Measurements from ENCODE around the gene MCUR1.
A peak's percentile ranks its signal among the peaks of the same experiment; 100 is the strongest.
"Not testable (repeated sequence)": the region's sequence is repeated elsewhere in the genome, so short reads cannot be mapped to it uniquely, and the experiment has no call there.

Gene MCUR1

GRCh38 chr6:13828656-13829301, 14.4 kb upstream of the MCUR1 start:
- not testable (repeated sequence) for DNase-seq (ENCODE audit: low read depth in 2 of 2)

DNA sequence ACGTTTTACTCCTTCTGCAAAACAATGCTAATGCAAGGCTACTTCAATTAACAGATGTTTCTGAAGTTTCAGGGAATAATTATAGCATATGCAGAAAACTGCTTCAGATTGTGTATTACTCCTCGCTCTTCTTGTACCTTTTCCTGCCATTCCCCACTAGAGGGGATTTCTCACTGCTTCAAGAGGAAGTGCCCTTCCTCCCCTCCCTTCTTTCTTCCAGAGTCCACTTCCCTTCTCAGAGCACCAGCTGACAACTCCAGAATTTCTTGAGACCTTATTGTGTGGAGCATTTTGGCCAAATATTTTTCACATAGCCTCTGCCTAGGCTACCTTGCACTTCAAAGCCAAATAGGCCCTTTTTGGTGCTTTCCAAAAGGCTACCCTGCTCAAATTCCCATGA, 12.7 kb upstream of the MCUR1 start:
- DNase-seq (ENCODE audit: low read depth in 2 of 2), result no peak

DNA sequence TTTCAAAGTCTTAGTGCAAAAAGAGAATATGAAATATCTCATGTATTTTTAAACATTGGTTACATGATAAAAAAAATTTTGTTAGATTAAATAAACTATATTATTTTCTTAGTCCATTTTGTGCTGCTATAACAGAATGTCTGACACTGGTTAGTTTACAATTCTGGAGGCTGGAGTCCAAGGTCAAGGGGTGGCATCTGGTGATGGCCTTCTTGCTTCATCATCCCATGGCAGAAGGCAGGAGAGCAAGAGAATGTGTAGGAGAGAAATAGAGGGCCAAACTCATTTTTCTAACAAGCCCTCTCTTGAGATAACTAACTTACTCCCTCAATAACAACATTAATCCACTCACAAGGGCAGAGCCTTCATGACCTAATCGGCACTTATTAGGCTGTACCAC, 11.5 kb upstream of the MCUR1 start:
- no peak for DNase-seq (ENCODE audit: low read depth in 2 of 2)

DNA sequence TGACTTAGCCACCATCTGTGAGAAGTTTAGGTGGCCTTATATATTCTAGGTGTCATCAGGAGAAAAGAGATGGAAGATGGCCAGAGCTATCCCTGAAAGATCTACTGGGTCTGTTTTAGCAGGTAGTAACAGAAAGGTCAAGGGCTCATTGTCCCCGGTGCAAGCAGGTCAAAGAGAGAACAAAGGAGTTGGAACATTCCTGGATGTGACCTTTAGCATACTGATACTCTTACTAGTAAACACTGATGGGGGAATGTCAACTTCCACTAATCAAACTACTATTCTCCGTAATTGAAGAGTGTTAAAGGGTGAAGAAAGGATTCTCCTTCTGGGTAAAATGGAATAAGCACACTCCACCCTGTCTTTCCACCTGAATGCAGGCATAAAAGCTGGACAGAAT, 4.0 kb upstream of the MCUR1 start:
- no peak for DNase-seq (ENCODE audit: low read depth in 2 of 2)

DNA sequence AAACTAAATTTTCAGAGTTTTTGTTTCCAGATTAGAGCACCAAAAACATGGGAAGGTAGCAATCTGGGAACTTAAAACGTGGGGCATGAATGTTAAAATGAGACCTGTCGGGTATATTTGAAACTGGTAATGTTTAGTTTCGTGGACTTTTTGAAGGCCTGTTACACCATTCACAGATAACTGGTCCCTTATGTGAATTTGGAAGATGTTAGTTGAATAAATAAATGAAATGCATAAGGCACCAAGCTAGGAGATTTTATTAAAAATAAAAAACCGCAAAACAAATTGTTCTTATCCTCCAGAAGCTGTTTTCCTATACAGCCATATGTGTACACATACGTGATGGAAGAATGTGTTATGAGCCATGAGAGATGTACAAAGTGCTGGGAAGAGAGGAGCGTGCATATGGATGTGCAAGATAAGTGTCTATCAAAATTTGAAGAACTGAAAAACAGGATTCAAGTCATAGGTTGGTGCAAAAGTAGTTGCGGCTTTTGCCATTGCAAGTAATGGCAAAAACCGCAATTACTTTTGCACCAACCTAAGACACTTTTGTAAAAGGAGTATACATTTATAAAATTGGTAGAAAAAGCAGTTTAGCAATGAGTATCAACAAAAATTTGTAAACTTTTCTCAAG, 700 bp upstream of the MCUR1 start:
- DNase-seq (ENCODE audit: low read depth in 2 of 2), result no peak

- DNase-seq (ENCODE audit: low read depth in 2 of 2), result no peak
Measured at GRCh38 chr6:13813621-13814175, 659 bp downstream of the MCUR1 start.

DNA sequence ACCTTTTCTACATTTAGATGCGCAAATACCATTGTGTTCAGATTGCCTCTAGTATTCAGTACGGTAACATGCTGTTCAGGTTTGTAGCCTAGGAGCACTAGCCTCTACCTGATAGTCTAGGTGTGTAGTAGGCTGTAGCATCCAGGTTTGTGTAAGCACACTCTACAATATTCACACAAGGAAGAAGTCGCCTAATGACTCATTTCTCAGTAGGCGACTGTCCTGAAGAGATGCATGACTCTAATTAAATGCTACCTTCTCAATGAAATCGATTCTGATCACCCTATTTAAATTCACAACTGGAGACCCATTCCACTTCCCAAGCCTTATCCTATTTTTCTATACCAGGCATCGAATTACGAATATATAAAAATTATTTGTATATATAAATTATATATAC, 1.3 kb downstream of the MCUR1 start:
- DNase-seq (ENCODE audit: low read depth in 2 of 2), result no peak

- DNase-seq (ENCODE audit: low read depth in 2 of 2), result no peak
Measured at GRCh38 chr6:13812359-13812642, 2.1 kb downstream of the MCUR1 start.

DNA sequence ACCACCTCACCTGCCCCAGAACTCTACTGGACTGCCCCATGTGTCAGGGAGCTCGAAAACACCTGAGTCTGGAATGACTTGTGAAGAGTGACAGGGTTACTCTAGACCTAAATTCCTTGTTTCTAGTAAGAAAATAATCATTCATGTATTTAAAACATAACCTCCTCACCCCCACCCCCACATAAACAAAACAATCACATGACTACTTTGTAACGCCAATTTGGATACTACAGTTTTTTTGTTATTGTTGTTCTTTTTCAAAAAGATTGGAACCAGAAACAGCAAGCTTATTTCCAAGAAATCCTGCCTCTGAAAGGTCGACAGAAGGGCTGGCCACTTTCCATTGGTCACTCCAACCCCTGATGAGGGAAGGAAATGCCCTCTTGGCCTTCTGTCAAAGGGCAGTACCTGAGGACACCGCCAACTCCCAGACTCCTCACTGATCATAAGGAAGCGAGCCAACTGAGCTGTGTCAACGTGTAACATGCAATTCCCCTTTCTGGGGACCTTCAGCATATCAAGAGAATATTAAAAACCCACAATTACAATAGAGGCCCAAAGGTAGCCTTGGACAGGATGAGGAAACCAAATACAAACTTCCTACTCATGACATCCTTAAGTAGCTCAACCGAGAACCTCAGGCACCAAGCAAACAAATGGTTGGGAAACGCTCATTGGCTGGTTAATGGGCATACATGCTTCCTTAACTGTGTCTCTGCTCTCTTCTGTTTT, 2.6 kb downstream of the MCUR1 start:
- no peak for DNase-seq (ENCODE audit: low read depth in 2 of 2)

- DNase-seq (ENCODE audit: low read depth in 2 of 2), result no peak
Measured at GRCh38 chr6:13810688-13811446, 3.5 kb downstream of the MCUR1 start.

DNA sequence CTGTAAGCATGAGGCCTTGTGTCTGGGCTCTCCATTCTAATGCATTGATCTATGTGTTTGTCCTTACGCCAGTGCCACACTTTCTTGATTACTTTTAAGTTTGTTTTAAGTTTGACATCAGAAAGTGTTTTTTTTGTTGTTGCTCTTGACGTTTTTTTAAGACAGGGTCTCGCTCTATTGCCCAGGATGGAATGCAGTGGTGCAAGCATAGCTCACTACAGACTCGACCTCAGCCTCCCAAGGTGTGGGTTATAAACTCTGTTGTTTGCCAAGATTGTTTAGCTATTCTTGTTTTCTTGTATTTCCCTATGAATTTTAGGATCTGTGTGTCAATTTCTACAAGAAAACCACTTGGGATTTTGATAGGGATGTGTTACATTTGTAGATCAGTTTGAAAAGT, 5.6 kb downstream of the MCUR1 start:
- no peak for DNase-seq (ENCODE audit: low read depth in 2 of 2)

DNA sequence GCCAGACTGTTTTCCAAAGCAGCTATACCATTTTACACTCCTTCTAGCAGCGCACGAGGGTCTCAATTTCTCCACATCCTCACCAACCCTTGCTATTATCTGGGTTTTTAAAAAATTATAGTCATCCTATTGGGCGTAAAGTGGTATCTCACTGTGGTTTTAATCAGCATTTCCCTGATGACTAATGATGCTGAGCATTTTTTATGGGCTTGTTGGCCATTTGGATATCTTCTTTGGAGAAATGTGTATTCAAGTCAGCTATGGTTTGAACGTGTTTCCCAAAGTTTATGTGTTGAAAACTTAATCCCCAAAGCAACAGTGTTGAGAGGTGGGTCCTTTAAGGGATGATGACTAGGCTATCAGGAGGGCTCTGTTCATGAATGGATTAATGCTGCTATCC, 6.7 kb downstream of the MCUR1 start:
- no peak for DNase-seq (ENCODE audit: low read depth in 2 of 2)

GRCh38 chr6:13803581-13803980, 10.8 kb downstream of the MCUR1 start:
- DNase-seq (ENCODE audit: low read depth in 2 of 2), result no peak

- no peak for DNase-seq (ENCODE audit: low read depth in 2 of 2)
Measured at GRCh38 chr6:13800615-13801014, 13.7 kb downstream of the MCUR1 start.

DNA sequence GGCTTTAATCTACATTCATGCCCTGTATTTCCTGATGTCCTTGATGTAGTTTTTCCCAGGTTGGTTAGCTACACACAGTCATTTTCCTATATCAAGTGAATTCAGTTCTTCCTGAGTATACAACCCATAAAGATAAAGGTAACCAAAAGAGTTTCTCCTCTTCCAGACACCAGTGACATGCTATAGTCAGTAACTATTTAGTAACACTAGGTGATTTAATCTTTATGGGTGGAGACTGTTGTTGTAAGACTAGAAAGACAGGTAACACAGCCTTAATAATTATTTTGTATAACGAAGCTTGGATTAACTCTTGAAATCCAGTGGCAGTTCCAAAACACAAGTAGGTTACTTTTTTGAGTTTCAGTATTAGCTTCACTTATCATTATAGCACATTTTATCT, 17.6 kb downstream of the MCUR1 start:
- DNase-seq (ENCODE audit: low read depth in 2 of 2), result no peak

DNA sequence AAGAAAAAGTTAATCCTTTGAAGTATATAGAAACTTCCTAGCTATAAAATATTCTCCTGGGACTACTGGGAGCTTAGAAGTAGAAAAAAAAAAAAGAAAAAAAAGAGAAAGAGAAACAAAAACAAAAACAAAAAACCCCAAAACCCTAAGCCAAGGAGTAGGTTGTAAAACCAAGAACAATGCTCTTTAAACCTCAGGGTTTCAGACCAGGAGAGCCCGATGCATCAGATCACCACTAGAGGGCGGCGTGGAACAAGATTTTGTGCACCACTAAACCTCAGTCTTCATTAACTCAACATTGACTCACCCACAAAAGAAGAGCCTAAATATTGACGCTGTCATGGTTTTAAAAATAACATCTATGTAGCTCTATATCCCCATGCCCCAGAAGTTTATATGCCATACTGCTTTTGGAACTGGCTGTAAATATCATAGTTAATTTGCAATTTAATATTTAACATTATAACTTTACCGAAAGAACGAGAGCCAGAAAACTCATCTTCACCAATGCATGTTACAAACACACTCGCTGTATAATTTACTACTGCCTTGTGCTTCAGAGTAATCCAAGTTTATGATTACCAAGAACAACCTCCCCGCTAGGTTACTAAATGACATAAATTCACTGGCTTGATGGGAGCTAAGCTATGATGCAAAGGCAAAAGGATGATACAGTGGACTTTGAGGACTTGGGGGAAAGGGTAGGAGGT, 19.2 kb downstream of the MCUR1 start:
- DNase-seq (ENCODE audit: low read depth in 2 of 2), result peak; percentile 70 to 73

DNA sequence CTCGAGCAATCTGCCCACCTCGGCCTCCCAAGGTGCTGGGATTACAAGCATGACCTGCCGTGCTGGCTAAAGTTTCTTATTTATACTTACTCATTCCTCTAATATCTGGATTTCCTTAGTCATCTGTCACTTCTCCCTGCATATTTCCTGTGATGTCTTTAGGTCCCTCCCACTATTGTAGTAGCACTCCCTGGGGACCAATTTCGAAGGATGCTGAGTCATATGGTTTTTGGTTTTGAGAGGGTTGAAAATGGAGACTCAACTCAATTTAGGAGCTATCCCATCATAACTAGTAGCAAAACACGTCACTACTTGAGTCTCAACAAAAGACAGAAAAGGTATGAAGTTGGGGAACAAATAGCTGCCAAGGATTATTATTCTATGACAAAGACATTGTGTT, 20.2 kb downstream of the MCUR1 start:
- no peak for DNase-seq (ENCODE audit: low read depth in 2 of 2)

DNA sequence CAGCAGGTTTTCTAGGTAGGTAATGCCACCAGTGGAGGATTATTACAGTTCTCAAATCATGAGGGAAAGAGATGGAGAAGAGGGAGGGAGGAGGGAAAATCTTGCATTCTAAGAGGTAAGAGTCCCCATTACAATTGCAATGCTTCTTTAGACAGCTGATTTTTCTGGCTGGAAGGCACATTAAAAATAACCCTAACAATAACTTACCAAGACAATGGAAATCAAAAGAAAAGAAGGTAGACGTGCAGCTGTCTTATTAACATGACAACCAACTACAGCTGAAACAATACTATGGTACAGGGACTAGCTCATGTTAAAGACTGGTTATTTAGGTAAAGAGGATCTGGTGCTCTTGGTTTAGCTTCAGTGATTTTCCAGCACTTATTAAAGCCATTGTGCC, 24.6 kb downstream of the MCUR1 start:
- no peak for DNase-seq (ENCODE audit: low read depth in 2 of 2)

DNA sequence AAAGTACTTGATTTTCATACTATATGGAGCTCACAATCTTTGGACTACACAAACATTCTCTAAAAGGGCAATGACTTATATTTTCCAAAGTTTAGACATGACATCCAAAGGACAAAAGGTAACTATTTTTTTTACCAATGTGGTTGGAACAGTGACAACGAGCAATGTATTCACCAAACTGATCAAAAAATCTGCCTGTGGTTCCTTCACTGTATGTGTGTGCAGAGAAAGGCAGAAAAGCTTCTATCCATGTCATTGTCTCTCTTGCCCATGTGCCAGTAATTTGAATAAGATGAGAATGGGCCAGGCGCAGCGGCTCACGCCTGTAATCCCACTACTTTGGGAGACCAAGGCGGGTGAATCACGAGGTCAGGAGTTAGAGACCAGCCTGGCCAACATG, 25.5 kb downstream of the MCUR1 start:
- no peak for DNase-seq (ENCODE audit: low read depth in 2 of 2)

DNA sequence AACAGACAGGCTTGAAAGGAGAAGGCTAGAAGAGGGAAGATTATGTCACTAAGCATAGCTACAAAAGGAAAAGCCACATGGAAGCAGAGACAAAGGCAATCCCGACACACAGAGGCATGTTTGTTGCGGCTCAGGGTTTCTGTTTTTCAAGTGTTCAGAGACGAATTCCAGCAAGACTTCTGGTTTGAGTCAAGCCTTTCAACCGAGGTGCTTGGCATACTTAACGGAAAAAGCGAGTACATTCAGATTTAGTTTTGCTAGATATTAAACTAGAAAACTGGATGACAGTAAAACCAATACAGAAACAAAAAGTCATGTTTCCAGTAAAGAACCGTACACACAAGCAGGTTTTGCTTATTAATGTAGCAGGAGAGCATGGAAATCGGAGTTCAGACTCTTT, 27.2 kb downstream of the MCUR1 start:
- DNase-seq (ENCODE audit: low read depth in 2 of 2), result no peak

- DNase-seq (ENCODE audit: low read depth in 2 of 2), result not testable (repeated sequence)
Measured at GRCh38 chr6:13780162-13780561, 34.2 kb downstream of the MCUR1 start.

GRCh38 chr6:13778028-13778427, 36.3 kb downstream of the MCUR1 start:
- DNase-seq (ENCODE audit: low read depth in 2 of 2), result no peak

Measured in stimulated activated CD8-positive, alpha-beta memory T cell treated with anti-CD3 and anti-CD28 coated beads, Interleukin-2, amount 100 ng/mL, for 1 hour (primary cell).